Measurements from ENCODE around the gene EFCAB8.
A peak's percentile ranks its signal among the peaks of the same experiment; 100 is the strongest.
"Not testable (repeated sequence)": the region's sequence is repeated elsewhere in the genome, so short reads cannot be mapped to it uniquely, and the experiment has no call there.

EFCAB8 gene

GRCh38 chr20:32839227-32839981, 19.3 kb upstream of the EFCAB8 start:
- peak in 1 of 42 donors; percentile 18 for DNase-seq
- intact Hi-C loops (cut with DNase I): no loop called here

- no peak for DNase-seq
- intact Hi-C loops (cut with DNase I): no loop called here
Measured at GRCh38 chr20:32839982-32840285, 18.8 kb upstream of the EFCAB8 start.

GRCh38 chr20:32841174-32841573, 17.5 kb upstream of the EFCAB8 start:
- intact Hi-C loops (cut with DNase I): no loop called here
- DNase-seq: no peak

GRCh38 chr20:32841632-32842031, 17.1 kb upstream of the EFCAB8 start:
- DNase-seq: no peak
- intact Hi-C loops (cut with DNase I): no loop called here

- DNase-seq: peak in 1 of 42 donors; percentile 3
- intact Hi-C loops (cut with DNase I): no loop called here
Measured at GRCh38 chr20:32842688-32843524, 15.8 kb upstream of the EFCAB8 start.

- no peak for DNase-seq
- intact Hi-C loops (cut with DNase I): no loop called here
Measured at GRCh38 chr20:32845786-32846185, 12.9 kb upstream of the EFCAB8 start.

- intact Hi-C loops (cut with DNase I): no loop called here
- DNase-seq: no peak
Measured at GRCh38 chr20:32846852-32847251, 11.9 kb upstream of the EFCAB8 start.

GRCh38 chr20:32847964-32848363, 10.8 kb upstream of the EFCAB8 start:
- DNase-seq: no peak
- intact Hi-C loops (cut with DNase I): no loop called here

GRCh38 chr20:32848846-32849245, 9.9 kb upstream of the EFCAB8 start:
- intact Hi-C loops (cut with DNase I): no loop called here

GRCh38 chr20:32849577-32849976, 9.1 kb upstream of the EFCAB8 start:
- peak in 1 of 42 donors; percentile 20 for DNase-seq
- intact Hi-C loops (cut with DNase I): no loop called here

More at GRCh38 chr20:32848846-32849245, 9.9 kb upstream of the EFCAB8 start:
- no peak for DNase-seq

GRCh38 chr20:32855387-32855786, 3.3 kb upstream of the EFCAB8 start:
- intact Hi-C loops (cut with DNase I): no loop called here

GRCh38 chr20:32858189-32858588, 534 bp upstream of the EFCAB8 start:
- DNase-seq: no peak
- intact Hi-C loops (cut with DNase I): no loop called here

More at GRCh38 chr20:32855387-32855786, 3.3 kb upstream of the EFCAB8 start:
- no peak for DNase-seq

GRCh38 chr20:32861446-32861845, 2.7 kb downstream of the EFCAB8 start:
- intact Hi-C loops (cut with DNase I): no loop called here
- DNase-seq: no peak

- intact Hi-C loops (cut with DNase I): no loop called here
- DNase-seq: no peak
Measured at GRCh38 chr20:32869562-32869961, 10.8 kb downstream of the EFCAB8 start.

- intact Hi-C loops (cut with DNase I): not testable (repeated sequence)
Measured at GRCh38 chr20:32870526-32870925, 11.8 kb downstream of the EFCAB8 start.

GRCh38 chr20:32870985-32871384, 12.3 kb downstream of the EFCAB8 start:
- intact Hi-C loops (cut with DNase I): no loop called here
- no peak for DNase-seq

More at GRCh38 chr20:32870526-32870925, 11.8 kb downstream of the EFCAB8 start:
- DNase-seq: not testable (repeated sequence)

GRCh38 chr20:32871627-32872160, 13.0 kb downstream of the EFCAB8 start:
- intact Hi-C loops (cut with DNase I): no loop called here
- no peak for DNase-seq

GRCh38 chr20:32872266-32872665, 13.5 kb downstream of the EFCAB8 start:
- intact Hi-C loops (cut with DNase I): no loop called here

GRCh38 chr20:32875673-32876072, 16.9 kb downstream of the EFCAB8 start:
- intact Hi-C loops (cut with DNase I): no loop called here
- no peak for DNase-seq

More at GRCh38 chr20:32872266-32872665, 13.5 kb downstream of the EFCAB8 start:
- DNase-seq: no peak

- no peak for DNase-seq
- intact Hi-C loops (cut with DNase I): no loop called here
Measured at GRCh38 chr20:32877507-32877906, 18.8 kb downstream of the EFCAB8 start.

All from head of caudate nucleus (tissue), 42 donors.